8988T (cell line): ENCODE data around the gene FRMD8.

Experiments used
- DNase-seq: peaks from one replicate; pipeline ENCODE4 v3.0.0; 2011

FRMD8 gene

GRCh38 chr11:65376138-65376713, 10.2 kb upstream of the FRMD8 start:
- no peak for DNase-seq

- DNase-seq = no peak
Measured at GRCh38 chr11:65377036-65377435, 9.4 kb upstream of the FRMD8 start.

- DNase-seq = no peak
Measured at GRCh38 chr11:65377777-65378176, 8.7 kb upstream of the FRMD8 start.

- DNase-seq = no peak
Measured at GRCh38 chr11:65378208-65378927, 8.1 kb upstream of the FRMD8 start.

- DNase-seq = no peak
Measured at GRCh38 chr11:65378928-65379638, 7.4 kb upstream of the FRMD8 start.

GRCh38 chr11:65379698-65380459, 6.6 kb upstream of the FRMD8 start:
- no peak for DNase-seq

GRCh38 chr11:65380460-65381119, 5.8 kb upstream of the FRMD8 start:
- DNase-seq = no peak

- DNase-seq = no peak
Measured at GRCh38 chr11:65381716-65382032, 4.8 kb upstream of the FRMD8 start.

GRCh38 chr11:65382033-65382803, 4.2 kb upstream of the FRMD8 start, which contains the start of gene SLC25A45:
Gene SLC25A45, minus strand, starts transcription at chr11:65382646. Its CDS starts 695 bp downstream, at chr11:65381951.
- DNase-seq = peak; percentile 73

- DNase-seq = no peak
Measured at GRCh38 chr11:65382804-65383368, 3.6 kb upstream of the FRMD8 start.

GRCh38 chr11:65383778-65384177, 2.7 kb upstream of the FRMD8 start:
- DNase-seq = no peak

- no peak for DNase-seq
Measured at GRCh38 chr11:65384301-65384889, 2.0 kb upstream of the FRMD8 start.

- no peak for DNase-seq
Measured at GRCh38 chr11:65388731-65389130, 2.3 kb downstream of the FRMD8 start.

GRCh38 chr11:65389294-65389980, 3.0 kb downstream of the FRMD8 start:
- DNase-seq = no peak

GRCh38 chr11:65390099-65390941, 3.9 kb downstream of the FRMD8 start:
- DNase-seq = no peak

GRCh38 chr11:65390996-65391395, 4.6 kb downstream of the FRMD8 start:
- DNase-seq = peak; percentile 78

- DNase-seq = no peak
Measured at GRCh38 chr11:65392186-65392829, 5.9 kb downstream of the FRMD8 start.

GRCh38 chr11:65392899-65393298, 6.5 kb downstream of the FRMD8 start:
- no peak for DNase-seq

- no peak for DNase-seq
Measured at GRCh38 chr11:65393513-65394079, 7.2 kb downstream of the FRMD8 start.
